ENCODE data around the gene NDUFB3.
"Not testable (repeated sequence)": the region's sequence is repeated elsewhere in the genome, so short reads cannot be mapped to it uniquely, and the experiment has no call there.

Gene NDUFB3

DNA sequence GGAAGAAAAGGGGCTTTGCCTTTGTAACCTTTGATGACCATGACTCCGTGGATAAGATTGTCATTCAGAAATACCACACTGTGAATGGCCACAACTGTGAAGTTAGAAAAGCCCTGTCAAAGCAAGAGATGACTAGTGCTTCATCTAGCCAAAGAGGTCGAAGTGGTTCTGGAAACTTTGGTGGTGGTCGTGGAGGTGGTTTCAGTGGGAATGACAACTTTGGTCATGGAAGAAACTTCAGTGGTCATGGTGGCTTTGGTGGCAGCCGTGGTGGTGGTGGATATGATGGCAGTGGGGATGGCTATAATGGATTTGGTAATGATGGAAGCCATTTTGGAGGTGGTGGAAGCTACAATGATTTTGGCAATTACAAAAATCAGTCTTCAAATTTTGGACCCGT, 8.3 kb upstream of the NDUFB3 start:
- peak; percentile 54 for DNase-seq
- Mint-ChIP-seq H3K4me3 (peak overlapping the region; percentile 50), H3K36me3 (ENCODE audit: low read depth) (peaks cover 47% of the 10 kb centered on the region), H3K4me1 (ENCODE audit: low read depth) (peaks cover 65% of the 10 kb centered on the region), H3K27ac (peak overlapping the region; percentile 94)
- H3K9me3 Mint-ChIP-seq, H3K27me3 Mint-ChIP-seq: not testable (repeated sequence)

DNA sequence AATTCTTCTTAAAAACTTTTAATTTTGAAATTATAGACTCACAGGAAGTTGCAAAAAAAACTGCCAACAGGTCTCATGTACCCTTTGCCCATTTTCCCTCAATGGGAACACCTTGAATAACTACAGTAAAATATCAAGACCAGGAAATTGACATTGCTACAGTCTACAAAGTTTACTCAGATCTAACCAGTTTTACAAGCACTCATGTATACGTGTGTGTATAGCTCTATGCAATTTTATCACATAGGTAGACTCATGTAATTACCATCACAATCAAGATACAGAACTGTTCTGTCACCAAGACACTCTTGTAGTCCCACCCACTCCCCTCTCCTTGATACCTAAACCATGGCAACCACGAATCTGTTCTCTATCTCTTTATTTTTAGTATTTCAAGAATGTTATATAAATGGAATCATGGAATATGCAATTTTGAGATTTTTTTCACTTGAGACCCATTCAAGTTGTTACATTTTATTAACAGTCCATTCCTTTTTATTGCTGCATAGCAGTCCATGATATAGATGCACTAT, 6.9 kb upstream of the NDUFB3 start:
- no peak for DNase-seq
- H3K36me3 Mint-ChIP-seq (ENCODE audit: low read depth), result peaks cover 36% of the 10 kb centered on the region
- no peaks in the 10 kb centered on the region for H3K9me3 Mint-ChIP-seq
- peaks cover 65% of the 10 kb centered on the region for H3K4me1 Mint-ChIP-seq (ENCODE audit: low read depth)
- H3K27me3 Mint-ChIP-seq, result no peaks in the 10 kb centered on the region
- H3K4me3 Mint-ChIP-seq, result no peak overlapping the region
- H3K27ac Mint-ChIP-seq, result no peak overlapping the region

DNA sequence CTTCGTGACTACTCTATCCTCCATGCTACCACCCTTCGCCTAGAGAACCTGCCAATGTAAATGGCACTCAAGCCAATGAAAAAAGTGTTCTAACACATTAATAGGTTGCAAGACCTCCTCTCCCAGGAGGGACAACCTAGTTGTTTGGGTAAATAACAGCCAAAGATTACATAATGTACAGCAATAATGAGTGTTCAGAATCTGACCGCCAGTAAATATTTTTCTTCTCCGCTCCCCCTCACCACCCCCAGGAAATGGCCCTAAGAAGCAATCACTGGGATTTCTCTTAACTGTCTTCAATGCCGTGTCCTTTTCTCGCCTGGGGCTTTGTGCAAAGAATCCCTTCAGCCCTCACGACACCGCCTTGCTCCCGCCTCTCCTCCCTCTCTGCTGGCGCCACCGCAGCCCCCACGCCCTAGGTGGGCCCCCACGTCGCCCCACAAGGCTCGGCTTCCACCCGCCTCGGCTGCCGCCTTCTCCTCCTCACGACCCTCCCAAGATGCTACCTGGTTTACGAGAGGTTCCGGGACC, 788 bp upstream of the NDUFB3 start:
- Mint-ChIP-seq H3K27ac (peak overlapping the region; percentile 95), H3K36me3 (ENCODE audit: low read depth) (peaks cover 37% of the 10 kb centered on the region), H3K9me3 (no peaks in the 10 kb centered on the region)

DNA sequence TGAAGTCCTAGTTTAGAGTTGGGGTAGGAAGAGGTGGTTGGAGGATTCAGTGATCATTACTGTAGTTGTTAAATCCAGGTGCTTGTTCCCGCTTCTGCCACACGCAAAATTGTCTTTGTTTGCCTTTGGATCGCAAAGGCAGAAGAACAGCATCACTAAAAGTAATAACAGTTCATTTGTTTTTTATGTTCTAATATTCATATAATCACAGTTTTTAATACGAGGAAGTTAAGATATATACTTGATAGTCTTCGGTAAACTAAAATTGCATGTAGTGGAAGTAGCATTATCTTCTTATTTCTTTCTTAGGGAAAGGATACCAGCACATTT, 365 bp downstream of the NDUFB3 start:
- peaks cover 52% of the 10 kb centered on the region for H3K4me1 Mint-ChIP-seq (ENCODE audit: low read depth)
- no peaks in the 10 kb centered on the region for H3K27me3 Mint-ChIP-seq
- H3K27ac Mint-ChIP-seq, result peak overlapping the region; percentile 95
- no peaks in the 10 kb centered on the region for H3K9me3 Mint-ChIP-seq
- peaks cover 33% of the 10 kb centered on the region for H3K36me3 Mint-ChIP-seq (ENCODE audit: low read depth)
- DNase-seq, result no peak
- H3K4me3 Mint-ChIP-seq, result peak overlapping the region; percentile 94

More for the DNA sequence above, 788 bp upstream of the NDUFB3 start:
- H3K4me3 Mint-ChIP-seq, result peak overlapping the region; percentile 94
- DNase-seq, result no peak
- H3K27me3 Mint-ChIP-seq, result no peaks in the 10 kb centered on the region
- H3K4me1 Mint-ChIP-seq (ENCODE audit: low read depth), result peaks cover 60% of the 10 kb centered on the region

DNA sequence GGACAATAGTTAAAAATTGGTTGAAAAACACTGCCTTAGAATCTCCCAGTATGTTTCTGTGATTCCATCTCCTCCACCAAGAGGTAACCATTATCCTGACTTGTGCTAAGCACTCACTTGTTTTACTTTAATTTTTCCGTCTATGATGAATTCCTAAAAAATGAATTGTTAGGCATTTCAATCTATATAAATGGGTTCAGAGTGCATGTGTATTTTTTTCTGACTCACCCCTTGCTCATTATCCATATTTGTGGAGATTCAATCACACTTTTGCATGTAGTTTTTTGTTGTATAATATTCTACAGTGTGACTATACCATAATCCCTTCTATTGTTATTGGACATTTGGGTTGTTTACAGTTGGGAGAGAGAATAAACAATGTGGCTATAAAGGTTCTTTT, 1.3 kb downstream of the NDUFB3 start:
- DNase-seq, result no peak
- Mint-ChIP-seq H3K9me3 (no peaks in the 10 kb centered on the region), H3K4me1 (ENCODE audit: low read depth) (peaks cover 47% of the 10 kb centered on the region), H3K27ac (peak overlapping the region; percentile 76), H3K36me3 (ENCODE audit: low read depth) (peaks cover 33% of the 10 kb centered on the region), H3K4me3 (peak overlapping the region; percentile 94), H3K27me3 (no peaks in the 10 kb centered on the region)

DNA sequence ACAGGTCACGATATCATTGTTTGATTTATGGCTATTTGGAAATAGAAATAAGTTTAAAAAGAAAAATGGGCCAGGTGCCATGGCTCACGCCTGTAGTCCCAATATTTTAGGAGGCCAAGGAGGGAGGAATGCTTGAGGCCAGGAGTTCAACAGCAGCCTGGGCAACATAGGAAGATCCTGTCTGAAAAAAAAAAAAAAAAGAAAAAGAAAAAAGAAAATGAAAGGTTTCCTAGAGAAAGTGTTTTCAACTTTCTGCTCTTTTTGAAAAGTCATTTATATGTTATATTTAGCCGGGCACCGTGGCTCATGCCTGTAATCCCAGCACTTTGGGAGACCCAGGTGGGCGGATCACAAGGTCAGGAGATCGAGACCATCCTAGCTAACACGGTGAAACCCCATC, 3.2 kb downstream of the NDUFB3 start:
- no peaks in the 10 kb centered on the region for H3K27me3 Mint-ChIP-seq
- H3K4me1 Mint-ChIP-seq (ENCODE audit: low read depth), result peaks cover 35% of the 10 kb centered on the region
- H3K4me3 Mint-ChIP-seq, result no peak overlapping the region
- no peak for DNase-seq
- H3K9me3 Mint-ChIP-seq, result no peaks in the 10 kb centered on the region
- peaks cover 44% of the 10 kb centered on the region for H3K36me3 Mint-ChIP-seq (ENCODE audit: low read depth)
- H3K27ac Mint-ChIP-seq, result peak overlapping the region; percentile 74

DNA sequence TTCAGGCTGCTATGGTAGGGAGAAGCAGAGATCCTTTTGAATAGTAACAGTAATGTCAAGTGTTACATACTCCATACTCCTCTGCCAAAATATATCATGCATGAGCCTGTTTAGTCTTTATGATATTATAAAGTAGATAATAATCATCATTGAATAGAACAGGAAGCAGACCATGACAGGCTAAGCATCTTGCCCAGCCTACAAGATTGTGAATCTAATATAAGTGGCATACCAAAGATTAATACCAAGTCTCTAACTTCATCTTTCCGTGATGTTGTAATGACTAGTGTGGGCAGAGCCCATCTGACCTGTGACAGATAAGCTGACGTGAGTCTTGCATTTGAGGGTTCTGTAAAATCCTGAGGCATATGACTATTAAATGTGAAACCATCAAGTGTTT, 13.1 kb downstream of the NDUFB3 start:
- Mint-ChIP-seq H3K4me3 (no peak overlapping the region), H3K36me3 (ENCODE audit: low read depth) (peaks cover 74% of the 10 kb centered on the region), H3K4me1 (ENCODE audit: low read depth) (peaks cover 10% of the 10 kb centered on the region), H3K9me3 (no peaks in the 10 kb centered on the region), H3K27me3 (no peaks in the 10 kb centered on the region), H3K27ac (peak overlapping the region; percentile 66)
- no peak for DNase-seq

DNA sequence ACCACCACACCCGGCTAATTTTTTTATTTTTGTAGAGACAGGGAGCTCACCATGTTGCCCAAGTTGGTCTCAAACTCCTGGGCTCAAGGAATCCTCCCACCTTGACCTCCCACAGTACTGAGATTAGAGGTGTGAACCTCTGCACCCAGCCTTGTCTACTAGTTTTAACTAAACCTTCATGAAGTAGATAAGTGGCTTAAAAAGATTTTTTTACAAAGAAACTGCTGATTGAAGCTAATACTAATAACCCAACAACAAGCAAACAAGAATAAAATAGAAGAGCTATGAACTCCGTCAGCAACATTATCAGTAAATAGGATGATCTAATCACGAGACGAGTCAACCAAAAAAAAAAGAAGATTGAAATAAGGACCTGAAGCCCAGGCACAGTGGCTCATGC, 18.8 kb downstream of the NDUFB3 start:
- Mint-ChIP-seq H3K4me3 (no peak overlapping the region), H3K4me1 (ENCODE audit: low read depth) (peaks cover 3% of the 10 kb centered on the region), H3K27ac (peak overlapping the region; percentile 20), H3K9me3 (no peaks in the 10 kb centered on the region), H3K27me3 (no peaks in the 10 kb centered on the region), H3K36me3 (ENCODE audit: low read depth) (peaks cover 39% of the 10 kb centered on the region)
- no peak for DNase-seq

DNA sequence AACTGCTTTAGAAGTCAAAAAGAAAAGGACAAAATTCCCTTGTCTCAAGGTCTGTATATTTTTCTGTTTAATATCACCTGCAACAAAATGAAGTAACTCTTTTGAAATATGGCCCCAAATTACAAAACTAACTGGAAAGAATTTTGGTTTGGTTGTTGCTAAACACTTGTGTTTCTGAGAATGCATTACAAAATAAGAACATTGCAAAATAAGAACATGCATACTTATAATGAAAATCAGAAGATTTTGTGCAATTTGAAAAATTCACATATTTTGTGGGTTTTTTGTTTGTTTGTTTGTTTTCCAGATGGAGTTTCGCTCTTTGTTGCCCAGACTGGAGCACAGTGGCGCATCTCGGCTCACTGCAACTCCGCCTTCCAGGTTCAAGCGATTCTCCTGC, 21.8 kb downstream of the NDUFB3 start:
- Mint-ChIP-seq H3K27ac (no peak overlapping the region), H3K36me3 (ENCODE audit: low read depth) (peaks cover 14% of the 10 kb centered on the region), H3K4me3 (no peak overlapping the region)

DNA sequence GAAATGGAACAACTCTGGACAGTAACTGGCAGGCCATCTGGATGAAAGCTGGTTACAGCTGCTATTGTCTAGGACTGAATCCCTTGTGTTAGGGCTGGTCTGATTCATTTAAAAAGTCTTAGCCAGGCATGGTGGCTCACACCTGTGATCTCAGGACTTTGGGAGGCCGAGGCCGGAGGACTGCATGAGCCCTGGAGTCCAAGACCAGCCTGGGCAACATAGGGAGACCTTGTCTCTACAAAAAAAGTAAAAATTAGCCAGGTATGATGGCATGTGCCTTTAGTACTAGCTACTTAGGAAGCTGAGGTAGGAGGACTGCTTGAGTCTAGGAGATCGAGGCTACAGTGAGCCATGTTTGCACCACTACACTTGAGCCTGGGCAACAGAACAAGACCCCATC, 28.7 kb downstream of the NDUFB3 start:
- Mint-ChIP-seq H3K4me1 (ENCODE audit: low read depth) (peaks cover 2% of the 10 kb centered on the region), H3K4me3 (no peak overlapping the region), H3K27me3 (no peaks in the 10 kb centered on the region), H3K9me3 (no peaks in the 10 kb centered on the region), H3K27ac (no peak overlapping the region), H3K36me3 (ENCODE audit: low read depth) (no peaks in the 10 kb centered on the region)
- DNase-seq, result no peak

More for the DNA sequence above, 21.8 kb downstream of the NDUFB3 start:
- Mint-ChIP-seq H3K4me1 (ENCODE audit: low read depth) (peaks cover 5% of the 10 kb centered on the region), H3K9me3 (no peaks in the 10 kb centered on the region), H3K27me3 (no peaks in the 10 kb centered on the region)
- DNase-seq, result no peak

DNA sequence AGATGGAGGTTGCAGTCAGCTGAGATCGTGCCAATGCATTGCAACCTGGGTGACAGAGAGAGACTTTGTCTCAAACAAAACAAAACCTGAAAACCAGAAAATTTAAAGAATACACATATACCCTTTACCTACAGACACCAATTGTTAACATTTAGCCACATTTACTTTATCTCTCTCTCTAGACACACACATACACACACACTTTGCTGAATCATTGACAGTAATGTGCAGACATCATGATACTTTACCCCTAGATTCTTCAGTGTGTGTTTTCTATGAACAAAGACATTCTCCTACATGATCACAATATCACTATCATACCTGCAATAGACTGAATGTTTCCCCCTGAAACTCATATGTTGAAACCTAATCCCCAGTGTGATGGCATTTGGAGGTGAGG, 34.0 kb downstream of the NDUFB3 start:
- Mint-ChIP-seq H3K9me3 (no peaks in the 10 kb centered on the region), H3K27ac (no peak overlapping the region), H3K4me1 (ENCODE audit: low read depth) (no peaks in the 10 kb centered on the region), H3K36me3 (ENCODE audit: low read depth) (no peaks in the 10 kb centered on the region), H3K4me3 (no peak overlapping the region), H3K27me3 (no peaks in the 10 kb centered on the region)
- DNase-seq, result no peak

DNA sequence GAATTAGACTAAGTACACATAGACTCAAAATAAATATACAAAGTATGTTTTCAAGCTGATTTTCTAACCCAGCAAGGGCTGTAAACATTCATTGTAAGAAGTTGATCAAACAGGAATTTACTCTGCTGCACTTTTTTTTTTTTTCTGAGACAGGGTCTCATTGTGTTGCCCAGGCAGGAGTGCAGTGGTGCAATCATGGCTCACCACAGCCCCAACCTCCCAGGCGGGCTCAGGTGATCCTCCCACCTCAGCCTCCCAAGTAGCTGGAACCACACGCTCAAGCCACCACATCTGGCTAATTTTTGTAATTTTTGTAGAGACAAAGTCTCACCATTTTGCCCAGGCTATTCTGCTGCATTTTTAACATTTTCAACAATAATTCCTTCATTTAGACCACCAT, 35.8 kb downstream of the NDUFB3 start:
- Mint-ChIP-seq H3K4me1 (ENCODE audit: low read depth) (peaks cover 4% of the 10 kb centered on the region), H3K9me3 (no peaks in the 10 kb centered on the region), H3K27ac (no peak overlapping the region), H3K36me3 (ENCODE audit: low read depth) (no peaks in the 10 kb centered on the region), H3K27me3 (no peaks in the 10 kb centered on the region), H3K4me3 (no peak overlapping the region)
- no peak for DNase-seq

DNA sequence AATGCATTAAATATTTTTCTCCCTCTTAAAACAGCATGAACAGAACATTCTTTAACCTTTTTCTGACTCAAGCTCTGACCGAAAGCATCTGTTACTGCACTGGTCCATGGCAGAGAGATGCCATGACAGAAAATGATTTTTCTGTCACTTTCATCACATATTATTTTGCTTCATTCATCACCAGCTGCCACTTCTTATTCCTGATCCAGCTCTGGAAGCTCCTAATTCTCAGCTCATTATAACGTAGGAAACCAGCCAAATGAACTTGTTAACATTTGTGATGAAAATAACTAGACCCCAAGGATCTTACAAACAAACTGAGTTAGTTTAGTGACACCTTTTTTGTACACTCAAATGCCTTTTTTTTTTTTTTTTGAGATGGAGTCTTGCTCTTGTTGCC, 36.5 kb downstream of the NDUFB3 start:
- no peaks in the 10 kb centered on the region for H3K27me3 Mint-ChIP-seq
- H3K36me3 Mint-ChIP-seq (ENCODE audit: low read depth), result no peaks in the 10 kb centered on the region
- no peak for DNase-seq
- no peak overlapping the region for H3K4me3 Mint-ChIP-seq
- H3K27ac Mint-ChIP-seq, result no peak overlapping the region
- H3K9me3 Mint-ChIP-seq, result no peaks in the 10 kb centered on the region
- H3K4me1 Mint-ChIP-seq (ENCODE audit: low read depth), result peaks cover 5% of the 10 kb centered on the region

DNA sequence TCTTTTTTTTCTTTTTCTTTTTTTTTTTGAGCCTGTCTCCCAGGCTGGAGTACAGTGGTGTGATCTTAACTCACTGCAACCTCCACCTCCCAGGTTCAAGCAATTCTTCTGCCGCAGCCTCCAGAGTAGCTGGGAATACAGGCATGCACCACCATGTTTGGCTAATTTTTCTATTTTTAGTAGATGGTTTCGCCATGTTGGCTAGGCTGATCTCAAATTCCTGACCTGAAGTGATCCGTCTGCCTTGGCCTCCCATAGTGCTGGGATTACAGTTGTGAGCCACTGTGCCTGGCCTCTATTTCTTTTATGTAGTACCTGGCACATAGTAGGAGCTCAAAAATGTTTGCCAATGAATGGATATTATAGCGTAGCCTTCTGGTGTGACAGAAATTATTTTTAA, 37.4 kb downstream of the NDUFB3 start:
- DNase-seq, result no peak
- Mint-ChIP-seq H3K9me3 (no peaks in the 10 kb centered on the region), H3K4me3 (no peak overlapping the region), H3K27ac (no peak overlapping the region), H3K36me3 (ENCODE audit: low read depth) (no peaks in the 10 kb centered on the region), H3K27me3 (no peaks in the 10 kb centered on the region), H3K4me1 (ENCODE audit: low read depth) (peaks cover 9% of the 10 kb centered on the region)

DNA sequence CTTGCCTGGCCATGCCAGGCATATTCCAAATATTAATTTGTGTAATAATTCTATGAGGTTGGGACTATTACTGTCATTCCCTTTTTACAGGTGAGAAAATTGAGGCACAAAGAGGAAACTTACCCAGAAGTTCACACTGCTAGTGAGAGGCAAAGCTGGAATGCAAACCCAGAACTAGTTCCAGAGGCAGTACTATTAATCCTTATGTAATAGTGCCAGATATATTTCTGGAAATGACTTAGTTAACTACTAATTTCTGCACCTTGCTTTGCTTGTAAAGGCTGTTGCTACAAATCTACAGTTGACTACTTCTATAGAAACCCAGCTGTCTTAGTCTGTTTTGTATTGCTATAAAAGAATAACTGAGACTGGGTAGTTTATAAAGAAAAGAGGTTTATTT, 38.8 kb downstream of the NDUFB3 start:
- Mint-ChIP-seq H3K4me3 (no peak overlapping the region), H3K9me3 (no peaks in the 10 kb centered on the region), H3K4me1 (ENCODE audit: low read depth) (peaks cover 23% of the 10 kb centered on the region), H3K27ac (no peak overlapping the region), H3K36me3 (ENCODE audit: low read depth) (peaks cover 2% of the 10 kb centered on the region), H3K27me3 (no peaks in the 10 kb centered on the region)
- DNase-seq, result no peak

DNA sequence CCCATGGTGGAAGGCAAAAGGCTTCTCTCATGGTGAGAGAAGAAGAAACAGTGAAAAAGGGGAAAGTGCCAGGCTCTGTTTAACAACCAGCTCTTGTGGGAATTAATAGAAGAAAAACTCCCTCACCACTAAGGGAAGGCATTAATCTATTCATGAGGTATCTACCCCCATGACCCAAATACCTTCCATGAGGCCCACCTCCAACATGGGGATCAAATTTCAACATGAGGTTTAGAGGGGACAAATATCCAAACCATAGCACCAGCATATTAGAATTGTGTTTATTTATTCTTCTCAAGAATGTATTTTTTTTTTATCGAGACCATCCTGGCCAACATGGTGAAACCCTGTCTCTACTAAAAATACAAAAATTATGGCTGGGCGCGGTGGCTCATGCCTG, 39.3 kb downstream of the NDUFB3 start:
- H3K27ac Mint-ChIP-seq, result no peak overlapping the region
- H3K36me3 Mint-ChIP-seq (ENCODE audit: low read depth), result peaks cover 7% of the 10 kb centered on the region
- no peaks in the 10 kb centered on the region for H3K27me3 Mint-ChIP-seq
- no peaks in the 10 kb centered on the region for H3K9me3 Mint-ChIP-seq
- no peak for DNase-seq
- no peak overlapping the region for H3K4me3 Mint-ChIP-seq
- H3K4me1 Mint-ChIP-seq (ENCODE audit: low read depth), result peaks cover 27% of the 10 kb centered on the region

Measured in activated T-cell treated with anti-CD3 and anti-CD28 coated beads, Interleukin-2, amount 50 U/mL, for 24 hours (primary cell).